Measurements from ENCODE around the gene LNPEP.

Gene LNPEP

DNA sequence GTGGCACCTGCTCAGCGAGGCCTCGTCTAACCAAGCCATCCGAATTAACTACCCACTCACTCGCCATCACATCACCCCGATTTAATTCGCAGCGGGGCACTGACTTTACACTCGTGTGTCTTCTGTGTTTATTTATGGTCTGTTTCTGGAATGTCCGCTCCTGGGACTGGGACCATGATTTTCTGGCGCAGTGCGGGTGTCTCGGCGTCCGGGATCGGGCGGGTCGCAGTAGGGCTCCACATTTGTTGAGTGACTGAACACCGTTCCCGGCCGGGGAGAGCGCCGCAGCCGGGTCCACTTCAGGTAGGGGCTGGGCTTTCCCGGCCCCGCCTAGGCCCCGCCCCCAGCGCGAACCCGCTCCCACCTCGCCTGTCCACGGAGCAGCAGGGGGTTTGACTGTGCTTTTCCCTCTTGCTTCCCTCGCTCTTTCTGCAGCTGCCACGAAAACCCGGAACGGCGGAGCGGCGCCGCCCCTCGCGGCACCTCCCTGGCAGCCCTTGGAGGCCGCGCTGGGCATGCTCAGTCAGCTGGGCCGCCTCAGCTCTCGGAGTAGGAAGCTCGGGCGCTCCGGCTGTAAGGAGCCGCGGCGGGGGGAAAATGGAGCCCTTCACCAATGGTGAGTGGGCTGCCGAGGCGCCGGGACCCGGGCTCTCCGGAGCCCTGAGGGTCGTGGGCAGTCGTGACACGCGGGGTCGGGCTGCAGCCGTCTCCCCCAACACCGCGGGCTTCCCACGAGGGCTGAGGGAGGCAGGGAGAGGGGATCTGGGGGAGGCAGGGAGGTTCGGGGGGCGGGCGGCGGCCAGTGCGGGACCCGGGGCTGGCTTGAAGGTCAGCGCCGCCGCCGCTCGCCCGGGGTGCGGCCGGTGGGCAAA lies at the start of gene LNPEP:
Gene LNPEP (plus strand): TSS at position 522 of the 872 bp plus-strand sequence. CDS start 76 bp downstream, at position 598.
- peak; percentile 98 for DNase-seq (ENCODE audit: low read depth)
- H3K36me3 ChIP-seq (ENCODE audit: control insufficient read depth, insufficient read depth, low read length, severe bottlenecking) = no peaks in the 10 kb centered on the region

DNA sequence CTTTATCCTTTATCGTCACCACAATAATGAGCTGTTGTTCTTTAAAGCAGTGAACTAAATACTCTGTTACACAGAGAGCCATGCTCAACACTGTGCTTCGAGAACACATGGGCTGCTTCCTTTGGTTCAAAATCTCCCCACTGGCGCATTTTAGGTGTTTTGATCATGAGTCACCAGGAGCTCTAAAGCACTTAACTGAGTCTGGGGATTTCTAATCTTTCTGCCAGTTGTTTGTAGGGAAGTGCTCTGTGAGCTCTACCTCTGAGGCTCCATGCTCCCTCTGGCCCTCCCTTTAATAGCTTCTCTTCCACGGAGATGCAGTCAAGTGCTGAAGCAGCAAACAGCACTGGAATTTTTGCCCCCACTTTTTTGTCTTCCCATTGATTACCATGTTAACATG lies 42.5 kb upstream of the LNPEP start:
- no peaks in the 10 kb centered on the region for H3K27me3 ChIP-seq (replicated peaks; ENCODE audit: control insufficient read depth, insufficient read depth, low read length)
- peaks cover 22% of the 10 kb centered on the region for H3K36me3 ChIP-seq (ENCODE audit: control insufficient read depth, insufficient read depth, low read length, severe bottlenecking)
- DNase-seq (ENCODE audit: low read depth) = peak; percentile 81
- no peak overlapping the region for H3K9ac ChIP-seq (ENCODE audit: low read length)
- H3K9me3 ChIP-seq (ENCODE audit: control insufficient read depth, low read length) = no peaks in the 10 kb centered on the region
- no peaks in the 10 kb centered on the region for H3K4me1 ChIP-seq (ENCODE audit: control insufficient read depth, insufficient read depth, low read length)
- no peak overlapping the region for H3K4me3 ChIP-seq (ENCODE audit: low read length)

More for the DNA sequence above, at the start of gene LNPEP:
- Histone ChIP-seq H3K4me3 (ENCODE audit: low read length) (peak within 1 kb of the TSS; percentile 99), H3K9ac (ENCODE audit: low read length) (peak within 1 kb of the TSS; percentile 96), H3K4me1 (ENCODE audit: control insufficient read depth, insufficient read depth, low read length) (peaks cover 63% of the 10 kb centered on the region), H3K27me3 (replicated peaks; ENCODE audit: control insufficient read depth, insufficient read depth, low read length) (no peaks in the 10 kb centered on the region), H3K9me3 (ENCODE audit: control insufficient read depth, low read length) (no peaks in the 10 kb centered on the region)

DNA sequence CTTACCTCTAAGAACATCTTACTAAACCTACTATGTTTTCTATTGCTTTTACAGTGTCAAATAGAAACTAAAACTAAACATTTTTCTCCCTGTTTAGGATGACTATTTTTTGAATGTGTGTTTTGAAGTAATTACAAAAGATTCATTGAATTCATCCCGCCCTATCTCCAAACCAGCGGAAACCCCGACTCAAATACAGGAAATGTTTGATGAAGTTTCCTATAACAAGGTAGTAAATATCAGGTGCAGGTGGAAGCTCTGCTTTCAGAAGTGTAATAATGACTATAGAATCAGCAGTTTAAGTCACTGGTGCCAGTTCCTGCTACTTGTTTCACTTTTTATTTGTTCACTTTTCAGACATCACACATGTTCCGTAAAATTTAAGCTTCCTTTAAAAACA lies 39.6 kb upstream of the LNPEP start:
- H3K4me1 ChIP-seq (ENCODE audit: control insufficient read depth, insufficient read depth, low read length) = no peaks in the 10 kb centered on the region
- no peaks in the 10 kb centered on the region for H3K27me3 ChIP-seq (replicated peaks; ENCODE audit: control insufficient read depth, insufficient read depth, low read length)
- H3K4me3 ChIP-seq (ENCODE audit: low read length) = no peak overlapping the region
- DNase-seq (ENCODE audit: low read depth) = no peak
- peaks cover 16% of the 10 kb centered on the region for H3K36me3 ChIP-seq (ENCODE audit: control insufficient read depth, insufficient read depth, low read length, severe bottlenecking)
- no peak overlapping the region for H3K9ac ChIP-seq (ENCODE audit: low read length)
- H3K9me3 ChIP-seq (ENCODE audit: control insufficient read depth, low read length) = no peaks in the 10 kb centered on the region

DNA sequence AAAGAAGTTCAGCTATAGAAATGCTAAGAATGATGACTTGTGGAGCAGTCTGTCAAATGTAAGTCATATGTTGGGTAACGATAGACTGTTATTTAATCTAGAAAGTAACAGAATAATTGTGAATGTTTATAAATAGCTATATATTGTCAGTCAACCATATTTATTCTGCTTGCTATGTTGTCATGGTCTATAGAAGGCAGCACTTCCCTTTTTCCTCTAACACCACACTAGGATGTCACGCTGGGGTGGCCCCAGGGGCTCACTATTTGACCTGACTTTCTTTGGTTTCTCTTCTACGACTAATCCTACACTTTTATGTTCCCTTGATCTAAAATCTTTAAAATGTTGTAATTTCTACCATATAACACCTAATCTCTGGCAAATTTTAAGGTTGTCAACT lies 39.1 kb upstream of the LNPEP start:
- H3K4me1 ChIP-seq (ENCODE audit: control insufficient read depth, insufficient read depth, low read length) = peaks cover 2% of the 10 kb centered on the region
- H3K27me3 ChIP-seq (replicated peaks; ENCODE audit: control insufficient read depth, insufficient read depth, low read length) = no peaks in the 10 kb centered on the region
- peaks cover 16% of the 10 kb centered on the region for H3K36me3 ChIP-seq (ENCODE audit: control insufficient read depth, insufficient read depth, low read length, severe bottlenecking)
- no peak overlapping the region for H3K4me3 ChIP-seq (ENCODE audit: low read length)
- H3K9ac ChIP-seq (ENCODE audit: low read length) = no peak overlapping the region
- no peaks in the 10 kb centered on the region for H3K9me3 ChIP-seq (ENCODE audit: control insufficient read depth, low read length)
- DNase-seq (ENCODE audit: low read depth) = no peak

DNA sequence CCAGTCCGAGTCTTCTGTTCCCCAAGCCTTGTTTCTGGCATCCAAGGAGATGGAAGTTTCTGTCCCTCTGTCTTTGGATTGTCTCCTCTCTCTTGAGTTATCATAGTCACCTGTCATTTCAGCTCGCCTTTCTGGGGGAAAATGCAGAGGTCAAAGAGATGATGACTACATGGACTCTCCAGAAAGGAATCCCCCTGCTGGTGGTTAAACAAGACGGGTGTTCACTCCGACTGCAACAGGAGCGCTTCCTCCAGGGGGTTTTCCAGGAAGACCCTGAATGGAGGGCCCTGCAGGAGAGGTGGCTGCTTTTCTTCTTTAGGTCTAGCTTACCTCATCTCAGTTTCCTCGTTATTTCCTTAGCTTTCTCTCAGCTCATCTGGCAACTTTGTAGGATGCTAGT lies 34.5 kb upstream of the LNPEP start:
- peaks cover 14% of the 10 kb centered on the region for H3K36me3 ChIP-seq (ENCODE audit: control insufficient read depth, insufficient read depth, low read length, severe bottlenecking)
- H3K27me3 ChIP-seq (replicated peaks; ENCODE audit: control insufficient read depth, insufficient read depth, low read length) = no peaks in the 10 kb centered on the region
- no peak overlapping the region for H3K4me3 ChIP-seq (ENCODE audit: low read length)
- peaks cover 22% of the 10 kb centered on the region for H3K4me1 ChIP-seq (ENCODE audit: control insufficient read depth, insufficient read depth, low read length)
- DNase-seq (ENCODE audit: low read depth) = no peak
- H3K9me3 ChIP-seq (ENCODE audit: control insufficient read depth, low read length) = no peaks in the 10 kb centered on the region
- H3K9ac ChIP-seq (ENCODE audit: low read length) = no peak overlapping the region

DNA sequence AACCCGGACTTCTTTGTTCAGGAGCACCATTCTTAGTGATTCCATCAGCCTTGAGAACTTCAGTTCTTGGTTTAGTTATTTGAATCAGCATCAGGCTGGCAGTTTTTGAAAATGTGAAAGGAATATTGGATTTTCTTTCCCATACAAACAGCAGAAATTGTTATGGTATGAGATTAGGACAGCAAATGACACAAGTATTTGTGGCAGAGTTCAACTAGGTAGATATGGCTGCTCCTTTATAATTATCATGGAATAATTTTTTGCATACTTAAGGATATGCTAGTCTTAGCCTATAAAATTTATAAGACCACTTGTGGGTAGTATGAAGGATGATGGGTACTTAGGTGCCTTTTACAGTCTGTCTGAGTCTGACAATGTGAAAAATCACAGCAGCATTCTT lies 34.0 kb upstream of the LNPEP start:
- no peak for DNase-seq (ENCODE audit: low read depth)
- peaks cover 14% of the 10 kb centered on the region for H3K36me3 ChIP-seq (ENCODE audit: control insufficient read depth, insufficient read depth, low read length, severe bottlenecking)
- no peaks in the 10 kb centered on the region for H3K27me3 ChIP-seq (replicated peaks; ENCODE audit: control insufficient read depth, insufficient read depth, low read length)
- H3K4me3 ChIP-seq (ENCODE audit: low read length) = no peak overlapping the region
- no peaks in the 10 kb centered on the region for H3K9me3 ChIP-seq (ENCODE audit: control insufficient read depth, low read length)
- no peak overlapping the region for H3K9ac ChIP-seq (ENCODE audit: low read length)
- peaks cover 22% of the 10 kb centered on the region for H3K4me1 ChIP-seq (ENCODE audit: control insufficient read depth, insufficient read depth, low read length)

DNA sequence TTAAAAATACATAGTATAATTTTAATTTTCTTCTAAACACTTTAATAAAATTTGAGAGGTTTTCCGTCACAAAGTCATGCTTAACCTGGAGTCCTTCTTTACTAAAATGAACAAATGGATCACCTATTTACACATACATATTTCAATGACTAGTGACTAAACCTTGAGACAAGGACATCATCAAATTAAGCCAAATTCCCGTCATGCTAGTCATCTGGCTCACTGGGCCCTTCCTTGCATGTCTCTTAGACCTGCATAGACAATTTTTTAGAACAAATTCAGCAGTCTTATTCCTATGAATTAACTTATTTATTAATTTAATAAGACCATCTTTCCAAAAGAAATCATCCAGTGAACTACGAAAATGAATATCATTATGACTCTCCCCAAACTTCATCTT lies 33.0 kb upstream of the LNPEP start:
- Histone ChIP-seq H3K4me3 (ENCODE audit: low read length) (no peak overlapping the region), H3K4me1 (ENCODE audit: control insufficient read depth, insufficient read depth, low read length) (peaks cover 22% of the 10 kb centered on the region), H3K9me3 (ENCODE audit: control insufficient read depth, low read length) (no peaks in the 10 kb centered on the region), H3K36me3 (ENCODE audit: control insufficient read depth, insufficient read depth, low read length, severe bottlenecking) (peaks cover 14% of the 10 kb centered on the region), H3K27me3 (replicated peaks; ENCODE audit: control insufficient read depth, insufficient read depth, low read length) (no peaks in the 10 kb centered on the region), H3K9ac (ENCODE audit: low read length) (no peak overlapping the region)
- DNase-seq (ENCODE audit: low read depth) = no peak

DNA sequence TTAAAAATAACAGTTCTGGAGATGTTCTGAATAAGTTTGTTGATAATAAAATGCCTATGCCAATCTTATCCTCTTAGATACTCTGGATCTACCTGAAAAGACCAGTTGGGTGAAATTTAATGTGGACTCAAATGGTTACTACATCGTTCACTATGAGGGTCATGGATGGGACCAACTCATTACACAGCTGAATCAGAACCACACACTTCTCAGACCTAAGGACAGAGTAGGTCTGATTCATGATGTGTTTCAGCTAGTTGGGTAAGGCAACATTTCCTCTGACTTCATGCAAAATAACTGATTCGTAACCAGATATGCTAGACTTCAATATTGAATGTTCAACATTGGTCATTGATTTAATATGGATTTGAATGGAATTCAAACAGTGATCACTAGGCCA lies 32.6 kb upstream of the LNPEP start:
- H3K36me3 ChIP-seq (ENCODE audit: control insufficient read depth, insufficient read depth, low read length, severe bottlenecking) = peaks cover 14% of the 10 kb centered on the region
- H3K4me3 ChIP-seq (ENCODE audit: low read length) = no peak overlapping the region
- no peaks in the 10 kb centered on the region for H3K9me3 ChIP-seq (ENCODE audit: control insufficient read depth, low read length)
- no peaks in the 10 kb centered on the region for H3K27me3 ChIP-seq (replicated peaks; ENCODE audit: control insufficient read depth, insufficient read depth, low read length)
- peaks cover 22% of the 10 kb centered on the region for H3K4me1 ChIP-seq (ENCODE audit: control insufficient read depth, insufficient read depth, low read length)
- no peak for DNase-seq (ENCODE audit: low read depth)
- no peak overlapping the region for H3K9ac ChIP-seq (ENCODE audit: low read length)

DNA sequence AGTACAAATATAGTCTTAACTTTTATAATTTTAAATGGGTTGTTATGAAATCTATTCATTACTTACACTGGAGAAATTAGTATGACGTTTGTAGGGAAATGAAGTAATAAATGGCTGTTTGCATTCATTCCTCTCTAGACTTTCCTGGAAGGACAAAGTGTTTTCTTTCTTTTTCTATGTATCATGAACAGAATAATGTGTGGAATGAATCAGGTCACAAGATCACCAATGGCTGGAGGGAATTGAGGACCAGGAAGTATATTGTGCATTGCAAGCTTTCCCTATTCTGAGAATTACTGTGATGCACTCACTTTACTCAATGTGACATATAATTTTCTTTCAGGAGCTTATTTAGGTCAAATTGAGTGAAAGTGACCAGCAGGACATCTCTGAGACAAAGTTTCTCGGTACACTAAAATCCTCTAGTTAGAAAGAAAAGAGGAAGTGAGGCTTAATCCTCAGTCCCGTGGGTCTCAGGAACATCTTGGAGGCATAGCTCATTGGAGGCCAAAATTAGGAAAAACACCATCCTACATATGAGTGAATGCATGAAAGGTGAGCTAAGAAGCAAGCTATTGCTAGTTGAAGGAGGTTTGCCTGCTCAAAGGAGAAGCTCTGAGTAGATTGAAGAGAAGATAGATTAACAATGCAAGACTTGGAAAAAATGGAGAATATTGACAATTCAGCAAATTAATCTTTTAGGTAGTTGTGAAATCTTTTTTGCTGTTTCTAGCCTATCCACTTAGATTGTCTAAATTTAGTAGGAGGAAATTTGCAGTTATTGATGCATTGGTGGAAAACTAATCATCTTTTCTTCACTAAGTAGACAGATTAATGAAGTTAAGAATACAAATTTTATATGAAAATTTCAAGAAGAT lies 31.6 kb upstream of the LNPEP start:
- no peaks in the 10 kb centered on the region for H3K9me3 ChIP-seq (ENCODE audit: control insufficient read depth, low read length)
- H3K27me3 ChIP-seq (replicated peaks; ENCODE audit: control insufficient read depth, insufficient read depth, low read length) = no peaks in the 10 kb centered on the region
- H3K4me3 ChIP-seq (ENCODE audit: low read length) = no peak overlapping the region
- peaks cover 22% of the 10 kb centered on the region for H3K4me1 ChIP-seq (ENCODE audit: control insufficient read depth, insufficient read depth, low read length)
- H3K9ac ChIP-seq (ENCODE audit: low read length) = peak overlapping the region; percentile 47
- H3K36me3 ChIP-seq (ENCODE audit: control insufficient read depth, insufficient read depth, low read length, severe bottlenecking) = peaks cover 21% of the 10 kb centered on the region
- peak; percentile 71 for DNase-seq (ENCODE audit: low read depth)

DNA sequence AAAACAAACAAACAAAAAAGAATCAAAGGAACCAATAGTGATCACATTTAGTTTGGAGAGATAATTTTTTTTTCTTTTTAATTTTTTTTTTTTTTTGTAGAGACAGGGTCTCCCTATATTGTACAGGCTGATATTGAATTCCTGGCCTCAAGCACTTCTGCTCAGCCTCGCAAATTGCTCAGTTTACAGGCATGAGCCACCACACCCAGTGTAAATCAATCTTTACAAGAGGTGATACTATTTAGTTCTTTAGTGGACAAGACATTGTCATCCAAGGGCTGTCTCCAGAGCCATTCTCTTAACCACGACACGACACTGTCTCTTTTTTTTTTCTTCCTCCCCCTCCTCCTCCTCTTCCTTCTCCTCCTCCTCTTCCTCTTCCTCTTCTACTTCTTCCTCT lies 30.0 kb upstream of the LNPEP start:
- Histone ChIP-seq H3K9me3 (ENCODE audit: control insufficient read depth, low read length) (no peaks in the 10 kb centered on the region), H3K4me3 (ENCODE audit: low read length) (no peak overlapping the region), H3K36me3 (ENCODE audit: control insufficient read depth, insufficient read depth, low read length, severe bottlenecking) (peaks cover 26% of the 10 kb centered on the region), H3K9ac (ENCODE audit: low read length) (no peak overlapping the region), H3K4me1 (ENCODE audit: control insufficient read depth, insufficient read depth, low read length) (peaks cover 22% of the 10 kb centered on the region), H3K27me3 (replicated peaks; ENCODE audit: control insufficient read depth, insufficient read depth, low read length) (no peaks in the 10 kb centered on the region)
- DNase-seq (ENCODE audit: low read depth) = no peak

DNA sequence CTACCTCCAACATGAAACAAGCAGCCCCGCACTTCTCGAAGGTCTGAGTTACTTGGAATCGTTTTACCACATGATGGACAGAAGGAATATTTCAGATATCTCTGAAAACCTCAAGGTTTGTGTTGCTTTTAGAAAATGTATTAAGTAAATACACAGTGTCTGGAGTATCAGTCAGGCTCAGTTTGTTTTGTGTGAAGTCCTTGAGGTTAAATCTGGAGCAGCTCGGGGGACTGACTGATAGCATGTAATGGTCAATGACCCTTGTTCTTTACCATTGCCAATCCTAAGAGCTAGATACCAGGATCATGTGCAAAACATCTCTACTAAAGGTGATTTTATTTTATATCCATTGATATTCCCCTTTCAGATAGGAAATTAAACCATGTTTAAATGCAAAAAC lies 26.9 kb upstream of the LNPEP start:
- Histone ChIP-seq H3K27me3 (replicated peaks; ENCODE audit: control insufficient read depth, insufficient read depth, low read length) (no peaks in the 10 kb centered on the region), H3K9ac (ENCODE audit: low read length) (no peak overlapping the region), H3K4me1 (ENCODE audit: control insufficient read depth, insufficient read depth, low read length) (peaks cover 7% of the 10 kb centered on the region), H3K9me3 (ENCODE audit: control insufficient read depth, low read length) (no peaks in the 10 kb centered on the region), H3K36me3 (ENCODE audit: control insufficient read depth, insufficient read depth, low read length, severe bottlenecking) (peaks cover 12% of the 10 kb centered on the region), H3K4me3 (ENCODE audit: low read length) (no peak overlapping the region)
- no peak for DNase-seq (ENCODE audit: low read depth)
